ENCODE results near the gene MRPL19. TPM values are rescaled to one million over a fixed set of nuclear protein-coding genes. Genes with fewer than 3 reads are reported as not detected.

The MRPL19 gene
- total and polyA plus RNA-seq, 10 of the 15 experiments (the other 5 are each of a cell fraction or from before 2014, with no cell fraction given): 13.1 to 99.0 (median 56.6) TPM

DNA sequence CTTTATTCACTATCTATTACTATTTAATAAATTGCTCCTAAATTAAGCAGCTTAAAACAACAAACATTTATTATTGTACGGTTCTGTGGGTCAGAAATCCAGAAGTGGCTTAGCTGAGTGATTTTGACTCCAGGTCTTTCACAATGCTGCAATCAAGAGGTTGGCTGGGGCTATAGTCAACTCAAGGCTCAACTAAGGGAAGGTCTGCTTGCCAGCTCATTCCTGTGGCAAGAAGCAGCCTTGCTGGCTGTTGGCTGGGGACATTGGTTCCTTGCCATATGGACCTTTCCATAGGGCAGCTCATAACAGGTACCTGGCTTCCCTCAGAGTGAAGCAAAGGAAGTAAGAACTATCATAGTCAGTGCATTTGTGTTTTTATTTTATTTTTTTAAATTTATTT, 5.0 kb upstream of the MRPL19 start:
- H3K4me1 ChIP-seq (ENCODE audit: control insufficient read depth, insufficient read depth, low read length): no peaks in the 10 kb centered on the region
- intact Hi-C loops (cut with micrococcal nuclease; ENCODE audit: unreplicated experiment): loop anchor here (2.0 kb wide), 2 partner anchors 147 to 957 kb away; no protein-coding TSS in a partner anchor
- H3K9ac ChIP-seq (ENCODE audit: control insufficient read depth, insufficient read depth, low read length): no peak overlapping the region
- H3K27ac ChIP-seq (ENCODE audit: control insufficient read depth, insufficient read depth): no peak overlapping the region
- H2AFZ ChIP-seq (ENCODE audit: control insufficient read depth, low read depth, low read length): no peak overlapping the region
- TF ChIP-seq BCL11A (IDR thresholded peaks at IDR 0.05; ENCODE audit: low read depth, low read length) (no peak), EP300 (IDR thresholded peaks at IDR 0.05; ENCODE audit: borderline replicate concordance in 1 of 2, control insufficient read depth in 1 of 2, low read depth in 2 of 2, low read length in 2 of 2) (no peak), ZZZ3 (IDR thresholded peaks at IDR 0.05; ENCODE audit: control insufficient read depth, insufficient read length, low read depth) (no peak), HDGF (IDR thresholded peaks at IDR 0.05) (no peak), ZNF207 (IDR thresholded peaks at IDR 0.05; ENCODE audit: borderline replicate concordance) (no peak), SIN3A (IDR thresholded peaks at IDR 0.05; ENCODE audit: low read depth, low read length) (no peak)
- TF ChIP-seq, protein P1, sequence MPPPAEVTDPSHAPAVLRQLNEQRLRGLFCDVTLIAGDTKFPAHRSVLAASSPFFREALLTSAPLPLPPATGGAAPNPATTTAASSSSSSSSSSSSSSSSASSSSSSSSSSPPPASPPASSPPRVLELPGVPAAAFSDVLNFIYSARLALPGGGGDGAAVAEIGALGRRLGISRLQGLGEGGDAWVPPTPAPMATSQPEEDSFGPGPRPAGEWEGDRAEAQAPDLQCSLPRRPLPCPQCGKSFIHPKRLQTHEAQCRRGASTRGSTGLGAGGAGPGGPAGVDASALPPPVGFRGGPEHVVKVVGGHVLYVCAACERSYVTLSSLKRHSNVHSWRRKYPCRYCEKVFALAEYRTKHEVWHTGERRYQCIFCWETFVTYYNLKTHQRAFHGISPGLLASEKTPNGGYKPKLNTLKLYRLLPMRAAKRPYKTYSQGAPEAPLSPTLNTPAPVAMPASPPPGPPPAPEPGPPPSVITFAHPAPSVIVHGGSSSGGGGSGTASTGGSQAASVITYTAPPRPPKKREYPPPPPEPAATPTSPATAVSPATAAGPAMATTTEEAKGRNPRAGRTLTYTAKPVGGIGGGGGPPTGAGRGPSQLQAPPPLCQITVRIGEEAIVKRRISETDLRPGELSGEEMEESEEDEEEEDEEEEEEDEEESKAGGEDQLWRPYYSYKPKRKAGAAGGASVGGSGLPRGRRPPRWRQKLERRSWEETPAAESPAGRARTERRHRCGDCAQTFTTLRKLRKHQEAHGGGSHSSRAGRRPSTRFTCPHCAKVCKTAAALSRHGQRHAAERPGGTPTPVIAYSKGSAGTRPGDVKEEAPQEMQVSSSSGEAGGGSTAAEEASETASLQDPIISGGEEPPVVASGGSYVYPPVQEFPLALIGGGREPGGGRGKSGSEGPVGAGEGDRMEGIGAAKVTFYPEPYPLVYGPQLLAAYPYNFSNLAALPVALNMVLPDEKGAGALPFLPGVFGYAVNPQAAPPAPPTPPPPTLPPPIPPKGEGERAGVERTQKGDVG (CRISPR knock-in tag; IDR thresholded peaks at IDR 0.05): no peak
- WGBS (ENCODE audit: insufficient coverage, insufficient replicate concordance, low lambda C conversion rate, missing lambda C conversion rate): 94% methylated on average over 1 of the region's 1 CpG
- in situ Hi-C loops (cut with MboI): no loop called here
- ATAC-seq (no peak), DNase-seq (ENCODE audit: low read depth, low spot score) (no peak), FAIRE-seq (no peak)
- H3K4me3 ChIP-seq: no peak overlapping the region
- POLR2A ChIA-PET: no interaction called here
- no peaks in the 10 kb centered on the region for H3K9me3 ChIP-seq (replicated peaks; ENCODE audit: control insufficient read depth, insufficient read depth, low read length)
- H4K20me1 ChIP-seq (ENCODE audit: control insufficient read depth, insufficient read depth): no peaks in the 10 kb centered on the region
- H3K79me2 ChIP-seq (ENCODE audit: control insufficient read depth, insufficient read depth, low read length): peaks cover 3% of the 10 kb centered on the region
- no TSS peak for BruUV-seq (replicated peaks)
- H3K36me3 ChIP-seq (ENCODE audit: control insufficient read depth in 2 of 2, insufficient read depth in 2 of 2, low read length in 1 of 2): no peaks in the 10 kb centered on the region
- SMC1A ChIA-PET (ENCODE audit: uncharacterized antibody, unreplicated experiment): interaction anchor here (0.6 to 4.2 kb wide), 13 partner anchors 8 to 825 kb away, joined by 3 to 41 read pairs (median 5); no protein-coding TSS in a partner anchor
- no peak overlapping the region for H3K4me2 ChIP-seq (ENCODE audit: control insufficient read depth, insufficient read depth)
- CTCF ChIA-PET: interaction anchor here (0.6 to 6.1 kb wide), 14 partner anchors 9 to 959 kb away, joined by 3 to 150 read pairs (median 13); partner anchors contain the start of gene GCFC2
- H3K27me3 ChIP-seq (replicated peaks in 1 of 2; ENCODE audit: control insufficient read depth in 2 of 2, insufficient read depth in 2 of 2, low read length in 1 of 2): no peaks in the 10 kb centered on the region
- RAD21 ChIA-PET (ENCODE audit: unreplicated experiment): interaction anchor here (1.0 to 3.8 kb wide), 7 partner anchors 10 to 958 kb away, joined by 3 to 34 read pairs (median 5); no protein-coding TSS in a partner anchor
